ENCODE measurements around the gene SORBS1.

The SORBS1 gene

GRCh38 chr10:95517536-95518454, 43.4 kb downstream of the SORBS1 start:
- DNase-seq (ENCODE audit: low read depth in 1 of 2, low spot score in 1 of 2): no peak

GRCh38 chr10:95516774-95517373, 44.3 kb downstream of the SORBS1 start:
- no peak for DNase-seq (ENCODE audit: low read depth in 1 of 2, low spot score in 1 of 2)

GRCh38 chr10:95513941-95514392, 47.2 kb downstream of the SORBS1 start:
- no peak for DNase-seq (ENCODE audit: low read depth in 1 of 2, low spot score in 1 of 2)

- DNase-seq (ENCODE audit: low read depth in 1 of 2, low spot score in 1 of 2): no peak
Measured at GRCh38 chr10:95513008-95513589, 48.1 kb downstream of the SORBS1 start.

GRCh38 chr10:95511314-95511713, 49.9 kb downstream of the SORBS1 start:
- no peak for DNase-seq (ENCODE audit: low read depth in 1 of 2, low spot score in 1 of 2)

GRCh38 chr10:95509251-95509650, 51.9 kb downstream of the SORBS1 start:
- no peak for DNase-seq (ENCODE audit: low read depth in 1 of 2, low spot score in 1 of 2)

- DNase-seq (ENCODE audit: low read depth in 1 of 2, low spot score in 1 of 2): no peak
Measured at GRCh38 chr10:95508730-95509129, 52.4 kb downstream of the SORBS1 start.

GRCh38 chr10:95506056-95506737, 55.0 kb downstream of the SORBS1 start:
- no peak for DNase-seq (ENCODE audit: low read depth in 1 of 2, low spot score in 1 of 2)

GRCh38 chr10:95505641-95506040, 55.5 kb downstream of the SORBS1 start:
- DNase-seq (ENCODE audit: low read depth in 1 of 2, low spot score in 1 of 2): no peak

GRCh38 chr10:95505084-95505610, 56.0 kb downstream of the SORBS1 start:
- no peak for DNase-seq (ENCODE audit: low read depth in 1 of 2, low spot score in 1 of 2)

- no peak for DNase-seq (ENCODE audit: low read depth in 1 of 2, low spot score in 1 of 2)
Measured at GRCh38 chr10:95504246-95504691, 56.9 kb downstream of the SORBS1 start.

GRCh38 chr10:95503526-95503925, 57.6 kb downstream of the SORBS1 start:
- no peak for DNase-seq (ENCODE audit: low read depth in 1 of 2, low spot score in 1 of 2)

- DNase-seq (ENCODE audit: low read depth in 1 of 2, low spot score in 1 of 2): no peak
Measured at GRCh38 chr10:95503001-95503400, 58.2 kb downstream of the SORBS1 start.

- DNase-seq (ENCODE audit: low read depth in 1 of 2, low spot score in 1 of 2): no peak
Measured at GRCh38 chr10:95502377-95502776, 58.8 kb downstream of the SORBS1 start.

GRCh38 chr10:95501203-95502094, 59.7 kb downstream of the SORBS1 start:
- no peak for DNase-seq (ENCODE audit: low read depth in 1 of 2, low spot score in 1 of 2)

- DNase-seq (ENCODE audit: low read depth in 1 of 2, low spot score in 1 of 2): no peak
Measured at GRCh38 chr10:95500649-95501048, 60.5 kb downstream of the SORBS1 start.

- DNase-seq (ENCODE audit: low read depth in 1 of 2, low spot score in 1 of 2): no peak
Measured at GRCh38 chr10:95500097-95500496, 61.1 kb downstream of the SORBS1 start.

- no peak for DNase-seq (ENCODE audit: low read depth in 1 of 2, low spot score in 1 of 2)
Measured at GRCh38 chr10:95499482-95499989, 61.6 kb downstream of the SORBS1 start.

GRCh38 chr10:95496951-95497350, 64.2 kb downstream of the SORBS1 start:
- no peak for DNase-seq (ENCODE audit: low read depth in 1 of 2, low spot score in 1 of 2)

Data from stimulated activated CD4-positive, alpha-beta T cell treated with anti-CD3 and anti-CD28 coated beads, Interleukin-15, amount 100 ng/mL, for 1 hour (primary cell).